Measurements from ENCODE around the gene ARG2.

Gene ARG2

GRCh38 chr14:67641480-67641879, 21.8 kb downstream of the ARG2 start:
- DNase-seq (ENCODE audit: low read depth), result no peak

GRCh38 chr14:67641902-67642749, 22.4 kb downstream of the ARG2 start:
- DNase-seq (ENCODE audit: low read depth), result no peak

- no peak for DNase-seq (ENCODE audit: low read depth)
Measured at GRCh38 chr14:67643713-67644112, 24.0 kb downstream of the ARG2 start.

- DNase-seq (ENCODE audit: low read depth), result no peak
Measured at GRCh38 chr14:67644428-67644827, 24.7 kb downstream of the ARG2 start.

GRCh38 chr14:67645414-67645813, 25.7 kb downstream of the ARG2 start:
- no peak for DNase-seq (ENCODE audit: low read depth)

- no peak for DNase-seq (ENCODE audit: low read depth)
Measured at GRCh38 chr14:67646131-67646530, 26.4 kb downstream of the ARG2 start.

- no peak for DNase-seq (ENCODE audit: low read depth)
Measured at GRCh38 chr14:67650151-67650550, 30.4 kb downstream of the ARG2 start.

GRCh38 chr14:67650694-67651093, 31.0 kb downstream of the ARG2 start:
- no peak for DNase-seq (ENCODE audit: low read depth)

GRCh38 chr14:67652189-67652588, 32.5 kb downstream of the ARG2 start:
- DNase-seq (ENCODE audit: low read depth), result no peak

- no peak for DNase-seq (ENCODE audit: low read depth)
Measured at GRCh38 chr14:67653651-67654280, 34.0 kb downstream of the ARG2 start.

- DNase-seq (ENCODE audit: low read depth), result no peak
Measured at GRCh38 chr14:67663633-67664032, 43.9 kb downstream of the ARG2 start.

GRCh38 chr14:67665868-67666267, 46.1 kb downstream of the ARG2 start:
- DNase-seq (ENCODE audit: low read depth), result no peak

- DNase-seq (ENCODE audit: low read depth), result peak; percentile 4
Measured at GRCh38 chr14:67666750-67667449, 47.2 kb downstream of the ARG2 start.

- no peak for DNase-seq (ENCODE audit: low read depth)
Measured at GRCh38 chr14:67668559-67668958, 48.8 kb downstream of the ARG2 start.

- no peak for DNase-seq (ENCODE audit: low read depth)
Measured at GRCh38 chr14:67673451-67673850, 53.7 kb downstream of the ARG2 start.

- DNase-seq (ENCODE audit: low read depth), result peak; percentile 46
Measured at GRCh38 chr14:67674139-67674479, 54.4 kb downstream of the ARG2 start.

GRCh38 chr14:67674480-67675218, 54.9 kb downstream of the ARG2 start, which contains the start of gene VTI1B:
Gene VTI1B (minus strand): TSS chr14:67674632. CDS start chr14:67674489, 143 bp downstream.
- peak; percentile 74 for DNase-seq (ENCODE audit: low read depth)

GRCh38 chr14:67675219-67675582, 55.5 kb downstream of the ARG2 start:
- no peak for DNase-seq (ENCODE audit: low read depth)

GRCh38 chr14:67679006-67679405, 59.3 kb downstream of the ARG2 start:
- DNase-seq (ENCODE audit: low read depth), result no peak

GRCh38 chr14:67680121-67680602, 60.4 kb downstream of the ARG2 start:
- no peak for DNase-seq (ENCODE audit: low read depth)

GRCh38 chr14:67680941-67681340, 61.2 kb downstream of the ARG2 start:
- DNase-seq (ENCODE audit: low read depth), result no peak

GRCh38 chr14:67683842-67684241, 64.1 kb downstream of the ARG2 start:
- DNase-seq (ENCODE audit: low read depth), result no peak
